Measurements from ENCODE around the gene HAUS6.
A peak's percentile ranks its signal among the peaks of the same experiment; 100 is the strongest.
"Not testable (repeated sequence)": the region's sequence is repeated elsewhere in the genome, so short reads cannot be mapped to it uniquely, and the experiment has no call there.

HAUS6 gene

DNA sequence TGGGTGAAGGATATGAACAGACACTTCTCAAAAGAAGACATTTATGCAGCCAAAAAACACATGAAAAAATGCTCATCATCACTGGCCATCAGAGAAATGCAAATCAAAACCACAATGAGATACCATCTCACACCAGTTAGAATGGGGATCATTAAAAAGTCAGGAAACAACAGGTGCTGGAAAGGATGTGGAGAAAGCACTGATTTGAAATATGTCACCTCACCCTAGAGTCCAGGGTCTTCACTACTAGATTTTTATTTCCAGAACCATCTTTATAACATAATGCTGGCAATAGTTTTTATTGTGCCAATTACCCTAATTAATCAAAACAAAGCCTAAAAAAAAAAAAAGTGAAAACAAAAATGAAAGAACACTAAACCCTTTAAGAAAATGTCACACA is 5.3 kb downstream of the HAUS6 start:
- H3K27ac ChIP-seq (ENCODE audit: low read depth in 2 of 2, low read length in 2 of 2); H3K9me3 ChIP-seq (ENCODE audit: control insufficient read depth in 2 of 2, low read length in 2 of 2); H3K27me3 ChIP-seq (ENCODE audit: control insufficient read depth in 2 of 2, insufficient read depth in 2 of 2, low read length in 2 of 2); H3K4me1 ChIP-seq (ENCODE audit: control insufficient read depth in 2 of 2, insufficient read depth in 2 of 2, low read length in 2 of 2); H3K4me3 ChIP-seq (ENCODE audit: low read length in 2 of 2); H3K9ac ChIP-seq (ENCODE audit: low read depth in 1 of 2, low read length in 2 of 2): not testable (repeated sequence)
- H3K36me3 ChIP-seq (ENCODE audit: control insufficient read depth in 2 of 2, insufficient read depth in 2 of 2, low read length in 2 of 2), result peaks cover 9 to 11% of the 10 kb centered on the region in 2 donors

DNA sequence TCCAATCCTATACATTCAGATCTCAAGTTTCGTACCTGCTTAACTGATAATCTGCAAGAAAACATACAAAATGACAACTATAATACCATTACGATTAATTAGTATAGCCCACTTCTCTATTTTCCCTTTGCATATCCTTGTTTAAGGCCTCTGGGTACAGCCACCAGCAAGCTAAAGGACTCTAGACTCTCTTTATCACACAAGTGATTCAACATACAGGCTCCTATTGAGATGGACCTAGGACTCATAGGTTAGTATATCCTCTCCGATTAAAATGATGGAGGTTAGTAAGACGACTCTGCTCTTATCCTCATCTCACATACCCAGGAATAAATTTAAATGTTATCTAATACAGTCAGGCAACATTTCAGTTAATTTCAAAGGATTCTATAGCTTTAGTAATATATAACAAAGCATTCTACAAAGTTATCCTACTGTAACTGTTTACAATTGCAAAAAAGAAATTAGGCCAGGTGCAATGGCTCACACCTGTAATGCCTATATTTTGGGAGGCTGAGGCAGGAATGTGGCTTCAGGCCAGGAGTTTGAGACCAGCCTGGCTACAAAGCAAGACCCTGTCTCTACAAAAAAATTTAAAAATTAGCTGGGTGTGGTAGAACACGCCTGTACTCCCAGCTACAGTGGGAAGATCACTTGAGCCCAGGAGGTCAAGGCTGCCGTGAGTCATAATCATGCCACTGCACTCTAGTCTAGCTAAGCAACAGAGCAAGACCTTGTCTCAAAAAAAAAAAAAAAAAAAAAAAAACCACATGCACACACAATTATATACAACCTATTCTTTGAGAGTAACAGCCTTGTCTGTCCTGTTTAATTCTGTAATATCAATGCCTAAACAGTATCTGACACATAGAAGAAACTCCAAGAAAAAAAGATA is 15.4 kb downstream of the HAUS6 start:
- Histone ChIP-seq H3K4me1 (ENCODE audit: control insufficient read depth in 2 of 2, insufficient read depth in 2 of 2, low read length in 2 of 2) (no peaks in the 10 kb centered on the region), H3K36me3 (ENCODE audit: control insufficient read depth in 2 of 2, insufficient read depth in 2 of 2, low read length in 2 of 2) (peaks cover 12 to 40% of the 10 kb centered on the region in 2 donors), H3K27me3 (ENCODE audit: control insufficient read depth in 2 of 2, insufficient read depth in 2 of 2, low read length in 2 of 2) (no peaks in the 10 kb centered on the region), H3K9ac (ENCODE audit: low read depth in 1 of 2, low read length in 2 of 2) (no peak overlapping the region), H3K9me3 (ENCODE audit: control insufficient read depth in 2 of 2, low read length in 2 of 2) (no peaks in the 10 kb centered on the region), H3K27ac (ENCODE audit: low read depth in 2 of 2, low read length in 2 of 2) (no peak overlapping the region), H3K4me3 (ENCODE audit: low read length in 2 of 2) (no peak overlapping the region)

DNA sequence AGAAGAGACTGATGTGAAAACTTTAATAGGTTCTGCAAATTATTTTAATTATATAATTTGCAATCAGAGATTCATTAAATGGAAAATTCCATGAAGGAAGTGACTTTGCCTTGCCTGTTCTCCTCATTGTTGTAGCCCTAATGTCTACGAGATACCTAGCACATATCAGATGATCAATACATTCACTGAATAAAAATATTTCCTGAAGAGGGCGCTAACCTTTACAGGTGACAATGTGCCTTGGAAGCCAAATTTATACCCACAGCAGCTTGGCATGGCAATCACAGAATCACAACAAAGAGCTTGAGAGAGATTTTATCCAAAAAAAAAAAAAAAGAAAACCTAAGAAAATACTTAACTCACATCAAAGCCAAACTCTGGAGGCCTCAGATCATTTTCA is 17.4 kb downstream of the HAUS6 start:
- Histone ChIP-seq H3K4me3 (ENCODE audit: low read length in 2 of 2) (no peak overlapping the region), H3K27ac (ENCODE audit: low read depth in 2 of 2, low read length in 2 of 2) (no peak overlapping the region), H3K36me3 (ENCODE audit: control insufficient read depth in 2 of 2, insufficient read depth in 2 of 2, low read length in 2 of 2) (peaks cover 14 to 22% of the 10 kb centered on the region in 2 donors), H3K27me3 (ENCODE audit: control insufficient read depth in 2 of 2, insufficient read depth in 2 of 2, low read length in 2 of 2) (no peaks in the 10 kb centered on the region), H3K9ac (ENCODE audit: low read depth in 1 of 2, low read length in 2 of 2) (no peak overlapping the region), H3K4me1 (ENCODE audit: control insufficient read depth in 2 of 2, insufficient read depth in 2 of 2, low read length in 2 of 2) (no peaks in the 10 kb centered on the region), H3K9me3 (ENCODE audit: control insufficient read depth in 2 of 2, low read length in 2 of 2) (no peaks in the 10 kb centered on the region)

DNA sequence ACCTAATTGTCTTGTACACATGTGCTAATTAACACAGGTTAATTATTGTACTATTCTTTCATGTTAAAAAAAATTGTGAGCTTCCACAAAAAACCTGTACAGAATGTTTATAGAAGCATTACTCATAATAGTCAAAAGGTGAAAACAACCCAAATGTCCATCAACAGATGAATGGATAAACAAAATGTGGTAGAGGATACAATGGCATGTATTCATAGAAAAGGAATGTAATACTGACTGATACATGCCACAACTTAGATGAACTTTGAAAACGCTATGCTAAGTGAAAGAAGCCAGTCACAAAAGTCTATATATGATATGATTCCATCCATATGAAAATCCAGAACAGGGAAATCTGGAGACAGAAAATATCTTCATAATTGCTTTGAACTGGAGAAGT is 27.9 kb downstream of the HAUS6 start:
- peaks cover 13 to 35% of the 10 kb centered on the region in 2 donors for H3K36me3 ChIP-seq (ENCODE audit: control insufficient read depth in 2 of 2, insufficient read depth in 2 of 2, low read length in 2 of 2)
- no peaks in the 10 kb centered on the region for H3K4me1 ChIP-seq (ENCODE audit: control insufficient read depth in 2 of 2, insufficient read depth in 2 of 2, low read length in 2 of 2)
- no peak overlapping the region for H3K4me3 ChIP-seq (ENCODE audit: low read length in 2 of 2)
- H3K27me3 ChIP-seq (ENCODE audit: control insufficient read depth in 2 of 2, insufficient read depth in 2 of 2, low read length in 2 of 2), result no peaks in the 10 kb centered on the region
- no peaks in the 10 kb centered on the region for H3K9me3 ChIP-seq (ENCODE audit: control insufficient read depth in 2 of 2, low read length in 2 of 2)
- no peak overlapping the region for H3K9ac ChIP-seq (ENCODE audit: low read depth in 1 of 2, low read length in 2 of 2)
- H3K27ac ChIP-seq (ENCODE audit: low read depth in 2 of 2, low read length in 2 of 2), result no peak overlapping the region

DNA sequence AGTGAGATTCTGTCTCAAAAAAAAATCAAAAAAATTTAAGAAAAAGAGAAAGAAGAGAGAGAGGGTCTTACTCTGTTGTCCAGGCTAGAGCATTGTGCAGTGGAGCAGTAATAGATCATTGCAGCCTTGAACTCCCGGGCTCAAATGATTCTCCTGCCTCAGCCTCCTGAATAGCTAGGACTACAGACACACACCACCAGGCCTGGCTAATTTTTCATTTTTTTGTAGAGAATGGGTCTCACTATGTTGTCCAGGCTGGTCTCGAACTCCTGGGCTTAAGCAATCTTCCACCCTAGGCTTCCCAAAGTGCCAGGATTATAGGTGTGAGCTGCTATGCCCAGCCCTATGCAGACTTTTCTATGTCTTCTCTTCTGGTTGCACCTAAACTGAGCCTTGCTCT is 28.5 kb downstream of the HAUS6 start:
- Histone ChIP-seq H3K9ac (ENCODE audit: low read depth in 1 of 2, low read length in 2 of 2) (no peak overlapping the region), H3K9me3 (ENCODE audit: control insufficient read depth in 2 of 2, low read length in 2 of 2) (no peaks in the 10 kb centered on the region), H3K4me1 (ENCODE audit: control insufficient read depth in 2 of 2, insufficient read depth in 2 of 2, low read length in 2 of 2) (no peaks in the 10 kb centered on the region), H3K27me3 (ENCODE audit: control insufficient read depth in 2 of 2, insufficient read depth in 2 of 2, low read length in 2 of 2) (no peaks in the 10 kb centered on the region), H3K27ac (ENCODE audit: low read depth in 2 of 2, low read length in 2 of 2) (no peak overlapping the region), H3K4me3 (ENCODE audit: low read length in 2 of 2) (no peak overlapping the region), H3K36me3 (ENCODE audit: control insufficient read depth in 2 of 2, insufficient read depth in 2 of 2, low read length in 2 of 2) (peaks cover 13 to 40% of the 10 kb centered on the region in 2 donors)

DNA sequence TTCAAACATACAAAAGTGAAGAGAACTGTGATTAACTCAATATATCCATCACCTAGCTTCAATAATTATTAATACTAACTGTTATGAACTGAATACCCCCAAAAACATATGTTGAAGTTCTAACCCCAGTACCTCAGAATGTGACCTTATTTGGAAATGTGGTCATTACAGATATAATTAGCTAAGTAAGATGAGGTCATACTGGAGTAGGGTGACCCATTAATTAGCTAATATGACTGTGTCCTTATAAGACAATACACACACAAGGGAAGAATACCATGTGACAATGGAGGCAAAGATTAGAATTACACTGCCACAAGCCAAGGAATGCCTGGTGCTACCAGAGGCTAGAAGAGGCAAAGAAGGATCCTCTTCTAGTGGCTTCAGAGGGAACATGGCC is 45.7 kb downstream of the HAUS6 start:
- Histone ChIP-seq H3K36me3 (ENCODE audit: control insufficient read depth in 2 of 2, insufficient read depth in 2 of 2, low read length in 2 of 2) (peaks cover 14 to 29% of the 10 kb centered on the region in 2 donors), H3K27me3 (ENCODE audit: control insufficient read depth in 2 of 2, insufficient read depth in 2 of 2, low read length in 2 of 2) (no peaks in the 10 kb centered on the region), H3K9ac (ENCODE audit: low read depth in 1 of 2, low read length in 2 of 2) (no peak overlapping the region), H3K4me3 (ENCODE audit: low read length in 2 of 2) (no peak overlapping the region), H3K4me1 (ENCODE audit: control insufficient read depth in 2 of 2, insufficient read depth in 2 of 2, low read length in 2 of 2) (no peaks in the 10 kb centered on the region), H3K27ac (ENCODE audit: low read depth in 2 of 2, low read length in 2 of 2) (no peak overlapping the region), H3K9me3 (ENCODE audit: control insufficient read depth in 2 of 2, low read length in 2 of 2) (no peaks in the 10 kb centered on the region)

DNA sequence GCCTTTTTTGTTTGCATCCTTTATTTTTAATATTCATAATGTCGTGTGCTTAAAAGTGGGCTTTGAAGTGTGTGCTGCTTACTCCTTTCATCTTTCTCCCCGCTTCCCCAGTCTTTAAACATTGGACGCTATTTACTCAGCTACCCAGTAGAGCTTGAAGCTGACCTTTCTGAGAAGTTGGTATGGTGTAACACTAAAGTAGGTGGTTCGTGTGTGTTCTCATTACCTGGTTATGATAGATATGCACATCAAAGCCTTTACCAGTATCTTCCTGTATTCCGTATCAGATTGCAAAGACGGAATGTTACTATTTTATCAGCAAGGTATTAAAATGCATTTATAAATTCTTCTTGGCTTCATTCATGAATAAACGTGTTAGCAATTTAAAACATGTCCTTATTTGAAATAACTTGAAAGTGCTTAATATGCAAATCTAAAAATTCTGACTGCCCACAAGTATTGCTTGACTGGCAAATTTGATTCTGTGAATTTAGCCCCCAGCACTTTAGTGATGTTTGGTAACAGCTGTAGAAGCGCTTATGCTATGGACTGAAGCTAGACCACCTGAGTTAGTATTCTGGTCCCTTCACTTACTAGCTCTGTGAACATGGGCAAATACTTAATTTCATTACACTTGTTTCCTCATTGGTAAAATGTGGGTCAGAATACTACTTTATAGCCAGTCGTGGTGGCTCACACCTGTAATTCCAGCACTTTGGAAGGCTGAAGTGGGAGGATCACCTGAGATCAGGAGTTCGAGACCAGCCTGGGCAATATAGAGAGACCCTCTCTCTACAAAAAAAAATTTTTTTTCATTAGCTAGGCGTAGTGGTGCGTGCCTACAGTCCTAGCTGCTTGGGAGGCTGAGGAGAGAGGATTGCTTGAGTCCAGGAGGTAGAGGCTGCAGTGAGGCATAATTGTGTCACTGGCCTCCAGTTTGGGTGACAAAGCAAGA is 51.8 kb downstream of the HAUS6 start:
- Histone ChIP-seq H3K9me3 (ENCODE audit: control insufficient read depth in 2 of 2, low read length in 2 of 2) (no peaks in the 10 kb centered on the region), H3K4me1 (ENCODE audit: control insufficient read depth in 2 of 2, insufficient read depth in 2 of 2, low read length in 2 of 2) (peaks cover 18 to 19% of the 10 kb centered on the region in 2 donors), H3K9ac (ENCODE audit: low read depth in 1 of 2, low read length in 2 of 2) (peak overlapping the region in 1 of 2 donors; percentile 90), H3K27ac (ENCODE audit: low read depth in 2 of 2, low read length in 2 of 2) (no peak overlapping the region), H3K27me3 (ENCODE audit: control insufficient read depth in 2 of 2, insufficient read depth in 2 of 2, low read length in 2 of 2) (no peaks in the 10 kb centered on the region), H3K4me3 (ENCODE audit: low read length in 2 of 2) (peak overlapping the region; percentile 79 to 97), H3K36me3 (ENCODE audit: control insufficient read depth in 2 of 2, insufficient read depth in 2 of 2, low read length in 2 of 2) (no peaks in the 10 kb centered on the region)

DNA sequence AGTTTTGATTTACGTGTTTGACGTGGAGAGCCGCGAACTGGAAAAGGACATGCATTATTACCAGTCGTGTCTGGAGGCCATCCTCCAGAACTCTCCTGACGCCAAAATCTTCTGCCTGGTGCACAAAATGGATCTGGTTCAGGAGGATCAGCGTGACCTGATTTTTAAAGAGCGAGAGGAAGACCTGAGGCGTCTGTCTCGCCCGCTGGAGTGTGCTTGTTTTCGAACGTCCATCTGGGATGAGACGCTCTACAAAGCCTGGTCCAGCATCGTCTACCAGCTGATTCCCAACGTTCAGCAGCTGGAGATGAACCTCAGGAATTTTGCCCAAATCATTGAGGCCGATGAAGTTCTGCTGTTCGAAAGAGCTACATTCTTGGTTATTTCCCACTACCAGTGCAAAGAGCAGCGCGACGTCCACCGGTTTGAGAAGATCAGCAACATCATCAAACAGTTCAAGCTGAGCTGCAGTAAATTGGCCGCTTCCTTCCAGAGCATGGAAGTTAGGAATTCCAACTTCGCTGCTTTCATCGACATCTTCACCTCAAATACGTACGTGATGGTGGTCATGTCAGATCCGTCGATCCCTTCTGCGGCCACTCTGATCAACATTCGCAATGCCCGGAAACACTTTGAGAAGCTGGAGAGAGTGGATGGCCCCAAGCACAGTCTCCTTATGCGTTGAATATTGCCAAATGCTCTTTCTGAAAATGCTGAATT is 52.6 kb downstream of the HAUS6 start:
- H3K27me3 ChIP-seq (ENCODE audit: control insufficient read depth in 2 of 2, insufficient read depth in 2 of 2, low read length in 2 of 2), result no peaks in the 10 kb centered on the region
- H3K4me1 ChIP-seq (ENCODE audit: control insufficient read depth in 2 of 2, insufficient read depth in 2 of 2, low read length in 2 of 2), result peaks cover 18 to 19% of the 10 kb centered on the region in 2 donors
- no peaks in the 10 kb centered on the region for H3K9me3 ChIP-seq (ENCODE audit: control insufficient read depth in 2 of 2, low read length in 2 of 2)
- peak overlapping the region; percentile 90 to 94 for H3K9ac ChIP-seq (ENCODE audit: low read depth in 1 of 2, low read length in 2 of 2)
- H3K36me3 ChIP-seq (ENCODE audit: control insufficient read depth in 2 of 2, insufficient read depth in 2 of 2, low read length in 2 of 2), result no peaks in the 10 kb centered on the region
- H3K4me3 ChIP-seq (ENCODE audit: low read length in 2 of 2), result peak overlapping the region; percentile 79 to 97
- H3K27ac ChIP-seq (ENCODE audit: low read depth in 2 of 2, low read length in 2 of 2), result peak overlapping the region; percentile 95 to 97

DNA sequence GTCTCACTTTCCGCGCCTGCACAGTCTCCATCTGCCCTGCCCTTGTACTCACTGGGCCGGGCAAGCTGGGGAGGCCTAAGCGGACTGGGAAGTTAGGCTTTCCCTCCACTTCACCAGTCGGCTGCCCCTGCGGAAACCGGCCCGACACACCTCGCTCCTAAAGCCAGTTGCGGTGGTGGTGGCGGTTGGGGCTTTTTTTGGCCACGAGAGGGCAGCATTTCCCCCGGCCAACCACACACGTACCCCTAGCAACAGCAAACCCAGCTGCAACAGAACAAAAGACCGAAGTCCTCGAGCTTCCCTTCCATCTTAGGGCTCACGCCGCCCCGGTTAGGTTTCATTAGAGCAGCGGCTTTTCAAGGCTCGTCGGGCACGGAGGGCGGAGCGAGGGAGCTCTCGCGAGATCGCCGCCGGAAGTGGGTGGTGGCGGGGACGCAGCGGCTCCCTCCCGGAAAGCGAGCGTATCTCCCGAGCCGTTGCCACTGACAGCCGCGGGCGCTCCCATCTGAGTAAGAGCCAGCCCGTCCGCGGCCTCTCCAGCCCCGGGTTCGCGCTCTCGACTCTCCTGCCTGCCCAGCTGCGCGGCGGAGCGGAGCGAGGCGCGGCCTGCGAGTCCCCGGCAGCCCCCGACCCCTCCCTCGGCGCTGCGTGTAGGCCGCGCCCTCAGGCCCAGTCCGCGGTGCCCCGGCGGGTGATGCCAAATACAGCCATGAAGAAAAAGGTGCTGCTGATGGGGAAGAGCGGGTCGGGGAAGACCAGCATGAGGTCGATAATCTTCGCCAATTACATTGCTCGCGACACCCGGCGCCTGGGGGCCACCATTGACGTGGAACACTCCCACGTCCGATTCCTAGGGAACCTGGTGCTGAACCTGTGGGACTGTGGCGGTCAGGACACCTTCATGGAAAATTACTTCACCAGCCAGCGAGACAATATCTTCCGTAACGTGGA is 53.5 kb downstream of the HAUS6 start, which contains the start of gene RRAGA:
RRAGA (plus strand) TSS at position 462 of the 951 bp plus-strand sequence; CDS start at position 695, 233 bp downstream.
- H3K4me3 ChIP-seq (ENCODE audit: low read length in 2 of 2), result peak within 1 kb of the TSS; percentile 79 to 97
- peak within 1 kb of the TSS; percentile 95 to 97 for H3K27ac ChIP-seq (ENCODE audit: low read depth in 2 of 2, low read length in 2 of 2)
- peak within 1 kb of the TSS; percentile 90 to 94 for H3K9ac ChIP-seq (ENCODE audit: low read depth in 1 of 2, low read length in 2 of 2)
- H3K9me3 ChIP-seq (ENCODE audit: control insufficient read depth in 2 of 2, low read length in 2 of 2), result no peaks in the 10 kb centered on the region
- peaks cover 18 to 19% of the 10 kb centered on the region in 2 donors for H3K4me1 ChIP-seq (ENCODE audit: control insufficient read depth in 2 of 2, insufficient read depth in 2 of 2, low read length in 2 of 2)
- no peaks in the 10 kb centered on the region for H3K36me3 ChIP-seq (ENCODE audit: control insufficient read depth in 2 of 2, insufficient read depth in 2 of 2, low read length in 2 of 2)
- H3K27me3 ChIP-seq (ENCODE audit: control insufficient read depth in 2 of 2, insufficient read depth in 2 of 2, low read length in 2 of 2), result no peaks in the 10 kb centered on the region

Measured in mucosa of rectum (tissue), 2 donors.